GM10248 (cell line): ENCODE data around the gene WBP11.
A peak's percentile ranks its signal among the peaks of the same experiment; 100 is the strongest.

Experiments used
- CTCF ChIA-PET: fragments of 300-600 bp; sonication (Branson Sonifier 250); formaldehyde crosslinking; extraction: SDS; loops from one replicate; lab custom pipeline; 2021; ENCODE audit warnings: antibody characterized with exemption; lab: Yijun Ruan, JAX
- POLR2A ChIA-PET: fragments of 350-650 bp; sonication (Branson Sonifier 250); formaldehyde crosslinking; extraction: SDS; loops from one replicate; lab custom pipeline; 2020; ENCODE audit warnings: antibody characterized with exemption; lab: Yijun Ruan, JAX
- DNase-seq: peaks from one replicate; pipeline ENCODE4 v3.0.0; 2012; ENCODE audit errors: extremely low spot score
- TF ChIP-seq, protein P1 (sequence below): IDR thresholded peaks from 2 replicates; pipeline ENCODE4 v1.5.1; 2012; ENCODE audit warnings: mild to moderate bottlenecking, low read depth; ENCODE audit errors: extremely low read depth, missing control alignments, control extremely low read depth

Gene WBP11

DNA sequence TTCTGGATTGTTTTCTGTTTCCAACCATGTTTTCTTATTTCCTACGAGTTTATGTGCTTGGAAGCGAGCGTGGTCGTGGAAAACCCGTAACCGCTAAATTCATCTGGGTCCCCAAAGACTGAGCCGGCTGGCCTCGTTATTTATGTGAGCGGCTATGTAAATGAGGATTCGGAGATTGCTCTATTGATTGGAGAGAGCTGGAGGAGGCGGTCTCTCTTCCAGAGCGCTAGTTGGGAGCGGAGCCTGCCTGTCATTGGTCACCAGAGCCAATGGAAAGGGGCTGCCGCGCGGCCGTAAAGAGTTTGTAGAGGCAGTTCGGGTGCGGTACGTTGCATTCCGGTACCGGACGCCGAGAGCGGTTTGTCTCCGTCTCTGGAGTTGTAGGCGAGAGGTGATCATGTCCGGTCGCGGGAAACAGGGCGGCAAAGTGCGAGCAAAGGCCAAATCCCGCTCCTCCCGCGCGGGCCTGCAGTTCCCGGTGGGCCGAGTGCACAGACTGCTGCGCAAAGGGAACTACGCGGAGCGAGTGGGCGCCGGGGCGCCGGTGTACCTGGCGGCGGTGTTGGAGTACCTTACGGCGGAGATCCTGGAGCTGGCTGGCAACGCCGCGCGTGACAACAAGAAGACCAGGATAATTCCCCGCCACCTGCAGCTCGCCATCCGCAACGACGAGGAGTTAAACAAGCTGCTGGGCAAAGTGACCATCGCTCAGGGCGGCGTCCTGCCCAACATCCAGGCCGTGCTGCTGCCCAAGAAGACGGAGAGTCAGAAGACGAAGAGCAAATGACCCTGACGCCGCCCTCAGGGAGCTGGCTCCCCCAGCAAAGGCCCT, 29.0 kb downstream of the WBP11 start:
- TF ChIP-seq, protein P1, sequence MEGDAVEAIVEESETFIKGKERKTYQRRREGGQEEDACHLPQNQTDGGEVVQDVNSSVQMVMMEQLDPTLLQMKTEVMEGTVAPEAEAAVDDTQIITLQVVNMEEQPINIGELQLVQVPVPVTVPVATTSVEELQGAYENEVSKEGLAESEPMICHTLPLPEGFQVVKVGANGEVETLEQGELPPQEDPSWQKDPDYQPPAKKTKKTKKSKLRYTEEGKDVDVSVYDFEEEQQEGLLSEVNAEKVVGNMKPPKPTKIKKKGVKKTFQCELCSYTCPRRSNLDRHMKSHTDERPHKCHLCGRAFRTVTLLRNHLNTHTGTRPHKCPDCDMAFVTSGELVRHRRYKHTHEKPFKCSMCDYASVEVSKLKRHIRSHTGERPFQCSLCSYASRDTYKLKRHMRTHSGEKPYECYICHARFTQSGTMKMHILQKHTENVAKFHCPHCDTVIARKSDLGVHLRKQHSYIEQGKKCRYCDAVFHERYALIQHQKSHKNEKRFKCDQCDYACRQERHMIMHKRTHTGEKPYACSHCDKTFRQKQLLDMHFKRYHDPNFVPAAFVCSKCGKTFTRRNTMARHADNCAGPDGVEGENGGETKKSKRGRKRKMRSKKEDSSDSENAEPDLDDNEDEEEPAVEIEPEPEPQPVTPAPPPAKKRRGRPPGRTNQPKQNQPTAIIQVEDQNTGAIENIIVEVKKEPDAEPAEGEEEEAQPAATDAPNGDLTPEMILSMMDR, result no peak
- DNase-seq, result peak; percentile 92
- ChIA-PET CTCF (interaction anchor here (0.8 to 3.0 kb wide), 11 partner anchors 10 to 221 kb away, joined by 3 to 20 read pairs (median 4); partner anchors contain the start of gene WBP11), POLR2A (interaction anchor here (0.7 to 2.8 kb wide), 6 partner anchors 10 to 522 kb away, joined by 3 to 9 read pairs (median 4); partner anchors contain the start of genes C12orf60 and WBP11)

- ChIA-PET POLR2A (interaction anchor here (0.7 to 2.8 kb wide), 5 partner anchors 11 to 521 kb away, joined by 3 to 9 read pairs (median 3); no protein-coding TSS in a partner anchor), CTCF (interaction anchor here (0.9 to 3.0 kb wide), 9 partner anchors 9 to 494 kb away, joined by 3 to 20 read pairs (median 4); no protein-coding TSS in a partner anchor)
- TF ChIP-seq, protein P1, result no peak
- DNase-seq, result peak; percentile 31
These were observed 29.6 kb downstream of the WBP11 start for GRCh38 chr12:14773685-14774073.

DNA sequence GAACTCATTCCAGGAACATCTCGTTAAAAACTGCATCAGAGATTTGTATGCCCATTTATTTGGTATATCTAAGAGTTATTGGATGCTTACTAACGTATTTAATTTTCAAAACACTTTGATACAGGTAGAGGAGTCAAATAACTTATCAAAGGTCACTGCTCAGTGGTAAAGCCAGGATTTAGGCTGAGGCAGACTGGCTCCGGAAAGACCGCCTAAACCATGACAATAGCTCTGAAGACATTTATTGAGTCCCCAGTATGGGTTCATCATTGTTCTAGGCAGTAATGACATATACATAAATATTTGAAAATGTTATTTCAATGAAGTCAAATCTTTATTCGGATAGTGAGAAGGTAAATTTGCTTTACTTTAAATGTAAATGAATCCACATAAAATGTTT, 30.3 kb downstream of the WBP11 start:
- no peak for DNase-seq
- ChIA-PET POLR2A (interaction anchor here (0.7 to 2.8 kb wide), 3 partner anchors 11 to 520 kb away, joined by 4 to 9 read pairs (median 6); no protein-coding TSS in a partner anchor), CTCF (interaction anchor here (0.9 to 1.8 kb wide), 6 partner anchors 9 to 495 kb away, joined by 3 to 7 read pairs (median 4); no protein-coding TSS in a partner anchor)
- TF ChIP-seq, protein P1, result no peak

- POLR2A ChIA-PET, result interaction anchor here (0.6 to 2.6 kb wide), 9 partner anchors 10 to 917 kb away, joined by 3 to 13 read pairs (median 4); partner anchors contain the start of genes C12orf60 and WBP11
- TF ChIP-seq, protein P1, result no peak
- CTCF ChIA-PET, result interaction anchor here (0.9 to 3.5 kb wide), 6 partner anchors 10 to 534 kb away, joined by 3 to 14 read pairs (median 4); no protein-coding TSS in a partner anchor
- DNase-seq, result peak; percentile 33
These were observed 31.6 kb downstream of the WBP11 start for GRCh38 chr12:14771651-14772137.

- DNase-seq, result peak; percentile 77
- POLR2A ChIA-PET, result interaction anchor here (0.5 to 2.6 kb wide), 13 partner anchors 10 to 916 kb away, joined by 3 to 13 read pairs (median 3); partner anchors contain the start of genes ATF7IP, C12orf60 and WBP11
These were observed 32.5 kb downstream of the WBP11 start for GRCh38 chr12:14770496-14771461.

More at GRCh38 chr12:14770496-14771461, 32.5 kb downstream of the WBP11 start:
- CTCF ChIA-PET, result interaction anchor here (0.7 to 3.5 kb wide), 21 partner anchors 11 to 789 kb away, joined by 3 to 14 read pairs (median 4); partner anchors contain the start of gene RERG
- TF ChIP-seq, protein P1, result no peak
